ENCODE data around the gene CPD. TPM values are rescaled to one million over a fixed set of nuclear protein-coding genes. Genes with fewer than 3 reads are reported as not detected.

The CPD gene
- polyA plus RNA-seq, 1 of the 3 experiments (the other 2 are of a cell fraction), result 12.5 TPM

DNA sequence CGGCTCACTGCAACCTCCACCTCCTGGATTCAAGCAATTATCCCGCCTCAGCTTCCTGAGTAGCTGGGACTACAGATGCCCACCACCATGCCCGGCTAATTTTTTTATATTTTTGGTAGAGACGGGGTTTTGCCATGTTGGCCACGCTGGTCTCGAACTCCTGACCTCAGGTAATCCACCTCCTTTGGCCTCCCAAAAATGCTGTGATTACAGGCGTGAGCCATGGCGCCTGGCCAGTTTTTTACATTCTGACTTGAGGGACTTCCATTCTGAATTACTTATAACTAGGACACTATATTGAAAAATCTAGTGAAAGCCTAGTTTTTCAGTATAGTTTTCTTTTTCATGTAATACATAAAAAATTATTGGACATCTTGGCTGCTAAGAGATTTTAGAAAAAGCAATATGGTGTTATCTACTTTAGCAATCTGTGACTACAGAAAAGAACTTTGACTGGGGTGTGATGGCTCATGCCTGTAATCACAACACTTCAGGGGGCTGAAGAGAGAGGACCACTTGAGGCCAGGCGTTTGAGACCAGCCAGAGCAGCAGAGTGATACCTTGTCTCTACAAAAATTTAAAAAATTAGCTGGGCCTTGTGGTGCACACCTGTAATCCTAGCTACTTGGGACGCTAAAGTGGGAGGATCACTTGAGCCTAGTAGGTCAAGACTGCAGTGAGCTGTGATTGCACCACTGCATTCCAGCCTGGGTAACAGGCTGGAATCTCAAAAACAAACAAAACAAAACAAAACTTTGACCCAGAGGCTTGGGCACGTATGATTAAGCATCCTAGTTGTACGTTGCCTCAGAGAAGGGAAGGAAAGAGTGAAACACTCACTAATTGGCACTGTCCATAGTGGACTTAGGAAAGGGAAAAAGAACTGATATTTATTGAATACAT lies 71.6 kb downstream of the CPD start:
- Histone ChIP-seq H3K36me3 (replicated peaks in 1 of 2; ENCODE audit: control insufficient read depth in 1 of 2, insufficient read depth in 2 of 2, low read length in 1 of 2) (peaks cover 16 to 42% of the 10 kb centered on the region in 2 experiments), H3K9ac (no peak overlapping the region), H3K27me3 (ENCODE audit: insufficient read depth) (no peaks in the 10 kb centered on the region), H3K27ac (ENCODE audit: low read depth in 2 of 2, low read length in 1 of 2) (no peak overlapping the region), H2AFZ (ENCODE audit: low read depth) (no peak overlapping the region), H3K9me3 (no peaks in the 10 kb centered on the region), H3F3A (replicated peaks; ENCODE audit: insufficient read depth) (peaks cover 3% of the 10 kb centered on the region), H3K4me3 (ENCODE audit: low read depth in 2 of 2, low read length in 1 of 2) (no peak overlapping the region), H3K9me2 (no peaks in the 10 kb centered on the region), H3K4me2 (no peak overlapping the region), H3K4me1 (ENCODE audit: control insufficient read depth in 1 of 2, insufficient read depth in 2 of 2, low read depth in 1 of 2, low read length in 1 of 2) (no peaks in the 10 kb centered on the region), H3K79me2 (ENCODE audit: insufficient read depth) (peaks cover 14% of the 10 kb centered on the region; the same call in 1 of the 2 replicates), H4K20me1 (ENCODE audit: insufficient read depth) (no peaks in the 10 kb centered on the region)
- TF ChIP-seq, protein P1, sequence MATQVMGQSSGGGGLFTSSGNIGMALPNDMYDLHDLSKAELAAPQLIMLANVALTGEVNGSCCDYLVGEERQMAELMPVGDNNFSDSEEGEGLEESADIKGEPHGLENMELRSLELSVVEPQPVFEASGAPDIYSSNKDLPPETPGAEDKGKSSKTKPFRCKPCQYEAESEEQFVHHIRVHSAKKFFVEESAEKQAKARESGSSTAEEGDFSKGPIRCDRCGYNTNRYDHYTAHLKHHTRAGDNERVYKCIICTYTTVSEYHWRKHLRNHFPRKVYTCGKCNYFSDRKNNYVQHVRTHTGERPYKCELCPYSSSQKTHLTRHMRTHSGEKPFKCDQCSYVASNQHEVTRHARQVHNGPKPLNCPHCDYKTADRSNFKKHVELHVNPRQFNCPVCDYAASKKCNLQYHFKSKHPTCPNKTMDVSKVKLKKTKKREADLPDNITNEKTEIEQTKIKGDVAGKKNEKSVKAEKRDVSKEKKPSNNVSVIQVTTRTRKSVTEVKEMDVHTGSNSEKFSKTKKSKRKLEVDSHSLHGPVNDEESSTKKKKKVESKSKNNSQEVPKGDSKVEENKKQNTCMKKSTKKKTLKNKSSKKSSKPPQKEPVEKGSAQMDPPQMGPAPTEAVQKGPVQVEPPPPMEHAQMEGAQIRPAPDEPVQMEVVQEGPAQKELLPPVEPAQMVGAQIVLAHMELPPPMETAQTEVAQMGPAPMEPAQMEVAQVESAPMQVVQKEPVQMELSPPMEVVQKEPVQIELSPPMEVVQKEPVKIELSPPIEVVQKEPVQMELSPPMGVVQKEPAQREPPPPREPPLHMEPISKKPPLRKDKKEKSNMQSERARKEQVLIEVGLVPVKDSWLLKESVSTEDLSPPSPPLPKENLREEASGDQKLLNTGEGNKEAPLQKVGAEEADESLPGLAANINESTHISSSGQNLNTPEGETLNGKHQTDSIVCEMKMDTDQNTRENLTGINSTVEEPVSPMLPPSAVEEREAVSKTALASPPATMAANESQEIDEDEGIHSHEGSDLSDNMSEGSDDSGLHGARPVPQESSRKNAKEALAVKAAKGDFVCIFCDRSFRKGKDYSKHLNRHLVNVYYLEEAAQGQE (IDR thresholded peaks at IDR 0.05; ENCODE audit: low read depth, low read length), result no peak
- no peak for TF ChIP-seq EP300 (IDR thresholded peaks at IDR 0.05; ENCODE audit: borderline replicate concordance in 1 of 2, low read depth in 1 of 2, low read length in 1 of 2)
- ChIA-PET POLR2A (no interaction called here), CTCF (no interaction called here)
- DNase-seq, result no peak
- WGBS (ENCODE audit: low lambda C conversion rate), result 87% methylated on average over 12 of the region's 12 CpGs

DNA sequence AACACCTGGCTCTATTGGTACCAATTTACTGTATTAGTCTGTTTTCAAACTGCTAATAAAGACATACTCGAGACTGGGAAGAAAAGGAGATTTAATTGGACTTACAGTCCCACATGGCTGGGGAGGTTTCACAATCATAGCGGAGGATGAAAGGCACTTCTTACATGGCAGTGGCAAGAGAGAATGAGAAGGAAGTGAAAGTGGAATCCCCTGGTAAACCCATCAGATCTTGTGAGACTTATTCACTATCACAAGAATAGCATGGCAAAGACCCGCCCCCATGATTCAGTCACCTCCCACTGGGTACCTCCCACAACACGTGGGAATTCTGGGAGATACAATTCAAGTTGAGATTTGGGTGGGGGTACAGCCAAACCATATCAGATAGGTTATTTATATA lies 75.9 kb downstream of the CPD start:
- Histone ChIP-seq H3K4me2 (no peak overlapping the region), H2AFZ (ENCODE audit: low read depth) (no peak overlapping the region), H4K20me1 (ENCODE audit: insufficient read depth) (no peaks in the 10 kb centered on the region), H3K9me2 (no peaks in the 10 kb centered on the region), H3K9ac (no peak overlapping the region), H3K79me2 (ENCODE audit: insufficient read depth) (peaks cover 4% of the 10 kb centered on the region; the same call in 1 of the 2 replicates), H3K27me3 (ENCODE audit: insufficient read depth) (no peaks in the 10 kb centered on the region), H3K36me3 (replicated peaks in 1 of 2; ENCODE audit: control insufficient read depth in 1 of 2, insufficient read depth in 2 of 2, low read length in 1 of 2) (peaks cover 19 to 51% of the 10 kb centered on the region in 2 experiments), H3K4me1 (ENCODE audit: control insufficient read depth in 1 of 2, insufficient read depth in 2 of 2, low read depth in 1 of 2, low read length in 1 of 2) (no peaks in the 10 kb centered on the region), H3F3A (replicated peaks; ENCODE audit: insufficient read depth) (no peaks in the 10 kb centered on the region), H3K9me3 (no peaks in the 10 kb centered on the region), H3K4me3 (ENCODE audit: low read depth in 2 of 2, low read length in 1 of 2) (no peak overlapping the region), H3K27ac (ENCODE audit: low read depth in 2 of 2, low read length in 1 of 2) (no peak overlapping the region)
- 74% methylated on average over 4 of the region's 4 CpGs for WGBS (ENCODE audit: low lambda C conversion rate)
- CTCF ChIA-PET, result no interaction called here
- no peak for DNase-seq
- TF ChIP-seq, protein P1 (IDR thresholded peaks at IDR 0.05; ENCODE audit: low read depth, low read length), result no peak
- TF ChIP-seq TEAD4 (IDR thresholded peaks at IDR 0.05; ENCODE audit: borderline replicate concordance, insufficient read depth) (no peak), FOSL2 (IDR thresholded peaks at IDR 0.05; ENCODE audit: borderline replicate concordance, low read depth) (no peak)
- POLR2A ChIA-PET, result no interaction called here
